SK-N-SH (cell line): ENCODE results near the gene CATSPERZ.

Experiments used
- EP300 ChIP-seq, 2 experiments: IDR thresholded peaks; 2 replicates each; pipeline versions ENCODE4 v1.4.0 to v1.6.1; 2012; ENCODE audit warnings: borderline replicate concordance in 1 of 2, low read depth in 1 of 2, low read length in 1 of 2
- TF ChIP-seq, protein P1 (sequence below): fragments of 200-600 bp; sonication (generic); IDR thresholded peaks from 2 replicates; pipeline ENCODE4 v1.6.1; 2017; ENCODE audit warnings: antibody characterized with exemption, mild to moderate bottlenecking, moderate library complexity

DNA sequence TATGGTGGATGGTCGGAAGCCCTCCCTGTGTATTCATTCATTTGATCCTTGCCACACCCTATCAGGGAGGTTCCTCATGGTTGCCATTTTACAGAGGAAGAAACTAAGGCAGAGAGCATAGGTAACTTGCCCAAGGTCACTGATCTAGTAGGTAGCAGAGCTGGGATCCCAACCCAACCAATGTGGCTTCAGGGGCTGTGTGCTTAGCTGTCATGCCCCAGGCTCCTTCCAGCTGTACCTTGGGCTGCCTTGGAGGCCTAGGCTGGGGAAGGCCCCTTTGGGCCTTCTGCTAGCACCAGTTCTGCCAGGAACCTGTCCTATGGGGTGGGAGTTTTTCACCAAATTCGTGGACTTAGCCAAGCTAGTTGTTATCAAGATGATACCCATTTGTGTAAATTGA is 24.3 kb upstream of the CATSPERZ start:
- TF ChIP-seq, protein P1, sequence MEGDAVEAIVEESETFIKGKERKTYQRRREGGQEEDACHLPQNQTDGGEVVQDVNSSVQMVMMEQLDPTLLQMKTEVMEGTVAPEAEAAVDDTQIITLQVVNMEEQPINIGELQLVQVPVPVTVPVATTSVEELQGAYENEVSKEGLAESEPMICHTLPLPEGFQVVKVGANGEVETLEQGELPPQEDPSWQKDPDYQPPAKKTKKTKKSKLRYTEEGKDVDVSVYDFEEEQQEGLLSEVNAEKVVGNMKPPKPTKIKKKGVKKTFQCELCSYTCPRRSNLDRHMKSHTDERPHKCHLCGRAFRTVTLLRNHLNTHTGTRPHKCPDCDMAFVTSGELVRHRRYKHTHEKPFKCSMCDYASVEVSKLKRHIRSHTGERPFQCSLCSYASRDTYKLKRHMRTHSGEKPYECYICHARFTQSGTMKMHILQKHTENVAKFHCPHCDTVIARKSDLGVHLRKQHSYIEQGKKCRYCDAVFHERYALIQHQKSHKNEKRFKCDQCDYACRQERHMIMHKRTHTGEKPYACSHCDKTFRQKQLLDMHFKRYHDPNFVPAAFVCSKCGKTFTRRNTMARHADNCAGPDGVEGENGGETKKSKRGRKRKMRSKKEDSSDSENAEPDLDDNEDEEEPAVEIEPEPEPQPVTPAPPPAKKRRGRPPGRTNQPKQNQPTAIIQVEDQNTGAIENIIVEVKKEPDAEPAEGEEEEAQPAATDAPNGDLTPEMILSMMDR: no peak
- TF ChIP-seq EP300 (IDR thresholded peaks at IDR 0.05; ENCODE audit: borderline replicate concordance in 1 of 2, low read depth in 1 of 2, low read length in 1 of 2): no peak
